NCI-H510A (cell line): Measurements from ENCODE around the gene SDHAF3.
"Not testable (repeated sequence)": the region's sequence is repeated elsewhere in the genome, so short reads cannot be mapped to it uniquely, and the experiment has no call there.

Experiments used
- DNase-seq: peaks from one replicate; lab custom pipeline; 2025; lab: John Stamatoyannopoulos, UW

The SDHAF3 gene

DNA sequence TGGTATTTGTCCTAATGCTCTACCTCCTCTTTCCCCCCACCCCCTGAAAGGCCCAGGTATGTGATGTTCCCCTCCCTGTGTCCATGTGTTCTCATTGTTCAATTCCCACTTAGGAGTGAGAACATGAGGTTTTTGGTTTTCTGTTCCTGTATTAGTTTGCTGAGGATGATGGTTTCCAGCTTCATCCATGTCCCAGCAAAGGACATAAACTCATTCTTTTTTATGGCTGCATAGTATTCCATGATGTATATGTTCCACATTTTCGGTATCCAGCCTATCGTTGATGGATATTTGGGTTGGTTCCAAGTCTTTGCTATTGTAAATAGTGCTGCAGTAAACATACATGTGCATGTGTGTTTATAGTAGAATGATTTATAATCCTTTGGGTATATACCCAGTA lies 5.6 kb downstream of the SDHAF3 start:
- not testable (repeated sequence) for DNase-seq

DNA sequence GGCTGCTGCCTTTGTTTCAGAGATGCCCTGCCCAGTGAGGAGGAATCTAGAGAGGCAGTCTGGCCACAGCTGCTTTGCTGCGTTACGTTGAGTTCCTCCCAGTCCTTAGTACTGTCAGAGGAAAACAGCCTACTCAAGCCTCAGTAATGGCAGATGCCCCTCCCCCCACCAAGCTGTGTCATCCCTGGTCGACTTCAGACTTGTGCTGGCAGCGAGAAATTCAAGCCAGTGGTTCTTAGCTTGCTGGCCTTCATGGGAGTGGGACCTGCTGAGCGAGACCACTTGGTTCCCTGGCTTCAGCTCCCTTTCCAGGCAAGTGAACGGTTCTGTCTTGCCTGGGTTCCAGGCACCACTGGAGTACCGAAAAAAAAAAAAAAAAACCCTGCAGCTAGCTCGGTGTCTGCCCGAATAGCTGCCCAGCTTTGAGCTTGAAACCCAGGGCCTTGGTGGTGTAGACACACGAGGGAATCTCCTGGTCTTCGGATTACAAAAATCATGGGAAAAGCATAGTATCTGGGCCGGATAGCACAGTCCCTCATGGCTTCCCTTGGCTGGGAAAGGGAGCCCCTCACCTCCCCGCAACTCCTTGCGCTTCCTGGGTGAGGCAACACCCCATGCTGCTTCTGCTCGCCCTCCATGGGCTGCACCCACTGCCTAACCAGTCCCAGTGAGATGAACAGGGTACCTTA lies 9.1 kb downstream of the SDHAF3 start:
- no peak for DNase-seq

DNA sequence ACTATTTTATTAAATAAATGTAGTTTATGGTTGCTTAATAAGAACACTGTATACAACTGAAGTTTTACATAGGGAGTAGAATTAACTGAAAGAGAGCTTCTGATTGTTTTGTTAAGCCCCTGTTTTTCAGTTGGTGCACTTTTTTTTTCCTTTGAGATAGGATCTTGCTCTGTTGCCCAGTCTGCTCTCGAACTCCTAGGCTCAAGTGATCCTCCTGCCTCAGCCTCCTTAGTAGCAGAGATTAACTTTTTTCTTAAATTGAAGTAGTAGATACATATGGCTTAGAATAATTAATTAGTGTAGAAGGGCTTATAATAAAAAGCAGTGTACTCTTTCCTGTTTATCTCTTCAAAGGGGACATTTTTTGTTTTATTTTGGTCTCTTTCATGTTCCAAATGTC lies 11.2 kb downstream of the SDHAF3 start:
- no peak for DNase-seq

DNA sequence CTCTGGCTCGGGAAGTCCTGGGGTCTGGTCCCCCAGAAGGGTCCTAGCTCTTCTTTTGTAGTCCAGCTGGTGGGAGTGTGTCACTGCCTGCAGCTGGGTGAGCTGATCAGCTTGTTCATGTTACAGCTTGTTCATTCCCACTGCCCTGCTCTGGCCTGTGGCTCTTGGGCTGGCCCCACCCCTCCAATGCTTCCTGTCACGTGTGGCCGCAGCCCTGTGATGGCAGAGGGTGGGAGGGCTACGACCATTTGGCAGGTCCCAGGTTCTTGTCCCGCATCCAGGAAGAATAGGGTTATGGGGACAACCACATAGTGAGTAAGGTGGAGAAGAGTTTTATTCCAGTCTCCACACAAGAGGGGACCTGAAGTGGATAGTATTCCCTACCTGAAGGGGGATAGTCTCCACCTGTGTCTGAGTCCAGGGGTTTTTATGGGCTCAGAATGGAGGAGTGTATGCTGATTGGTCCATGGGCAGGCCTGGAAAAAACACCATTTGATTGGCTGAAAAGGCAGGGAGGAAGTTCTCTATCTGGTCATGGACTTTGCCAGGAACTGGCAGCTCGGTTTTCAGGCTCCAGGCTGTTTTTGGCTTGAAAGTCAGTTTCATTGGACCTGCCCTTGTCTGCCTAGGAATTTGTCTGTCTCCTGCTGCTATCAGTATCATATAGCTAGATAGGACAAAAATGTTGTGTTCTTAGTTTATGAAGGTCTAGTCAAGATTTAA lies 13.1 kb downstream of the SDHAF3 start:
- DNase-seq: no peak

DNA sequence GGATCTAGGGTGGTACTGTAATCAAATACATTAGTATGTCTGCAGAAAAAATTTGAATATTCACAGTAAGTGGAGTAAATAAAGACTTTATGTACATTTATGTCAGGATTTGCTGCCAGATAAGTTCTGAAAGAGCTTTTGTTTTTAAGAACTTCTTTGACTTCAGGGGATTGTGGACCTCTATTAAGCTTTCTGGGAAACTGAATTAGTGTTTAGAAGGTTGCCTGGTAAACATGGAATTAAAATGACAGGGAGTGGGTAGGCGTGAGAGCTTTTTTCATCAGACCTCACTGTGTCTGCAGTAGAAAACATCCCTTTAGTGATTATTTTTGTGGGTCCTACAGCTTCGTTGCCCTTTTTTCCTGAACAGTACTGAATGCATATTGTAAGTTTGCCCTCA lies 15.7 kb downstream of the SDHAF3 start:
- DNase-seq: no peak

DNA sequence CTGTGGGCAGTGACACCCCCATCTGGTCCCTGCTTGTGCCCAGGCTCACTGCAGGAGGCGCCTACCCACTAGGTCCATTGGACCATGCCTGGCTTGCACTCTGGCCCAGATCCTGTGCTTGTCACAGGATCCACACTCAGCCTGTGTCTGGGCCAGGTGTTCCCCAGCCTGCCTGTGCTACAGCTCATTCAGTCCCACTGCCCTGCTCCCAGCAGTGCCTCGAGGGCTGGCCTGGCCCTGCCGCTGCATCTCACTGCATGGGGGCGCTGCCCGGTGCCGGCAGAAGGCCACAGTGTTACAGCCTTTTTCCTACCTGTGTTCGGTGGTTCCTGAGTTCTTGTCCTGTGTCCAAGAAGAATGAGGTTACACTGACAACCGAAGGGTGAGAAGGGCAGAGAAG lies 21.3 kb downstream of the SDHAF3 start:
- no peak for DNase-seq

DNA sequence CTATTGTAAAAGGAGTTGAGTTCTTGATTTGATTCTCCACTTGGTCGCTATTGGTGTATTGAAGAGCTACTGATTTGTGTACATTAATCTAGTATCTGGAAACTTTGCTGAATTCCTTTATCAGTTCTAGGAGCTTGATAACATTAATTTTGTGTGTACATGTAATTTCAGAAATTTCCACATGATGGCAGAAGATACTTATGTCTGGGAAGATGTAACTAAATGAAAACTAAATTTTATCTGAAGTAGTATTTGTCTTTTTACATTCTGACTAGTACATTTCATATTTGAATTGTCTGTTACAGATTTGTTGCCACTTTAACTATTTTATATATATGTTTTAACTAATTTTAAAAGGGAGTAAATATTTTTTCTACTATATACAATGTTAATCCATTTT lies 27.6 kb downstream of the SDHAF3 start:
- no peak for DNase-seq

DNA sequence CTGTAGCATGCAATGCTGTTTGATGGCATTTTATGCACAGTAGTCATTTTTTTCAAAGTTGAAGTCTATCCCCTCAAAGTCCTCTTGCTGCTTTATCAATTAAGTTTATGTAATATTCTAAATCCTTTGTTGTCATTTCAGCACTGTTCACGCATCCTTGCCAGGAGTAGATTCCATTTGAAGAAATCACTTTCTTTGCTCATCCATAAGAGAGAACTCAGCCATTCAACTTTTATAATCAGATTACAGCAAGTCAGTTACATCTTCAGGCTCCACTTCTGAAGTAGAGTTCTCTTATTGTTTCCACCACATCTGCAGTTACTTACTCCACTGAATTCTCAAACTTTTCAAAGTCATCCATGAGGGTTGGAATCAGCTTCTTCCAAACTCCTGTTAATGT lies 32.3 kb downstream of the SDHAF3 start:
- no peak for DNase-seq

DNA sequence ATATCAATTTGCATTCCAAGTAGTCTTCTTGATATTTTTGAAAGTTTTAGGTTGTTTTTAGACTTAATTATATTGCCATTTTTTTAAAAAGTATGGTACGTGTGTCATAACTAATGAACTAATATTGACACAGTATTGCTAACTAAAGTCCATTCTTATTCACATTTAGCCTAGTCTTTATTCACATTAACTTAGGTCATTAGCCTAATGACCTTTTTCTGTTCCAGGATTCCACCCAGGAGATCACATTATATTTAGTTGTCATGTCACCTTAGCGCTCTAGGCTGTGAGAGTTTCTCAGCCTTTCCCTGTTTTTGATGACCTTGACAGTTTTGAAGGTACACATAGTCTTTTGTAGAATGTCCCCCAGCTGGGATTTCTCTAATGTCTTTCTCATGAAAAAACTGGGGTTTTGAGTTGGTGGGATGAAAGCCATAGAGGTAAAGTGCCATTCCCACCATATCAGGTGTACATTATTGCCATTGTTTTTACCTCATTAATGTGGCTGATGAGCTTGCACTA lies 38.5 kb downstream of the SDHAF3 start:
- DNase-seq: no peak

DNA sequence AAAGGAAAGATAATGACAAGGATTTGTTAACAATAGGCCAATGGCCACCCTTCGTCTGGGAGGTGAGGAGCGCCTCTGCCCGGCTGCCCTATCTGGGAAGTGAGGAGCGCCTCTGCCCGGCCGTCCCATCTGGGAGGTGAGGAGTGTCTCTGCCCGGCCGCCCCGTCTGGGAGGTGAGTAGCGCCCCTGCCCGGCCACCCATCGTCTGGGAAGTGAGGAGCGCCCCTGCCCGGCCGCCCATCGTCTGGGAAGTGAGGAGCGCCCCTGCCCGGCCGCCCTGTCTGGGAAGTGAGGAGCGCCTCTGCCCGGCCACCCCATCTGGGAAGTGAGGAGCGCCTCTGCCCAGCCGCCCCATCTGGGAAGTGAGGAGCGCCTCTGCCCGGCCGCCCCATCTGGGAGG lies 42.5 kb downstream of the SDHAF3 start:
- not testable (repeated sequence) for DNase-seq

DNA sequence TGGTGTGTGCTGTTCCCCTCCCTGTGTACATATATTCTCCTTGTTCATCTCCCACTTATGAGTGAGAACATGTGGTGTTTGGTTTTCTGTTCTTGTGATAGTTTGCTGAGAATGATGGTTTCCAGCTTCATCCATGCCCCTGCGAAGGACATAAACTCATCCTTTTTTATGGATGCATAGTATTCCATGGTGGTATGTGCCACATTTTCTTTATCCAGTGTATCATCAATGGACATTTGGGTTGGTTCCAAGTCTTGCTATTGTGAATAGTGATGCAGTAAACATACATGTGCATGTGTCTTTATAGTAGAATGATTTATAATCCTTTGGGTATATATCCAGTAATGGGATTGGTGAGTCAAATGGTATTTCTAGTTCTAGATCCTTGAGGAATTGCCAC lies 44.1 kb downstream of the SDHAF3 start:
- not testable (repeated sequence) for DNase-seq

DNA sequence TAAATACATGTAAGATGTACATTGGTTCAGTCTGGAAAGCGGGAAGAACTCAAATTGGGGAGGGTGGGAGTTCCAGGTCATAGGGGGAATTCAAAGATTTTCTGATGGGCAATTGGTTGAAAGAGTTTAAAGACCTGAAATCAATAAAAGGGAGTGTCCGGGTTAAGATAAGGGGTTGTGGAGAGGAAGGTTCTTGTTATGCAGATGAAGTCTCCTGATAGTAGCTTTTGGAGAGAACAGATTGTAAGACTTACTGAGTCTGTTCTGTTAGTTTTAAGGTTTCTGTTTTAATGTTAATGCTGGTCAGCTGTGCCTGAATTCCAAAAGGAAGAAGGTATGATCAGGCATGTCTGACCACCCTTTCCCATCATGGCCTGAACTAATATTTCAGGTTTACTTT lies 48.8 kb downstream of the SDHAF3 start:
- no peak for DNase-seq

DNA sequence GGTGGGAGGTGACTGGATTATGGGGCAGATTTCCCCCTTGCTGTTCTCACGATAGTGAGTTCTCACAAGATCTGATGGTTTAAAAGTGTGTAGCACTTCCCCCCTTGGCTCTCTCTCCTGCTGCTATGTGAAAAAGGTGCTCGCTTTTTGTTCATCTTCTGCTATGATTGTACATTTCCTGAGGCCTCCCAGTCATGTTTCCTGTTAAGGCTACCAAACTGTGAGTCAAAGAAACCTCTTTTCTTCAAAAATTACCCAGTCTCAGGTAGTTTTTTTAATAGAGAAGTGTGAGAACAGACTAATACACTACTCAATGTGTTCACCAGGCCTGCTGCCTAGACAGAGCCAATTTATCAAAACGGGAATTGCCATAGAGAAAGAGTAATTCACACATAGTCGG lies 49.7 kb downstream of the SDHAF3 start:
- no peak for DNase-seq

DNA sequence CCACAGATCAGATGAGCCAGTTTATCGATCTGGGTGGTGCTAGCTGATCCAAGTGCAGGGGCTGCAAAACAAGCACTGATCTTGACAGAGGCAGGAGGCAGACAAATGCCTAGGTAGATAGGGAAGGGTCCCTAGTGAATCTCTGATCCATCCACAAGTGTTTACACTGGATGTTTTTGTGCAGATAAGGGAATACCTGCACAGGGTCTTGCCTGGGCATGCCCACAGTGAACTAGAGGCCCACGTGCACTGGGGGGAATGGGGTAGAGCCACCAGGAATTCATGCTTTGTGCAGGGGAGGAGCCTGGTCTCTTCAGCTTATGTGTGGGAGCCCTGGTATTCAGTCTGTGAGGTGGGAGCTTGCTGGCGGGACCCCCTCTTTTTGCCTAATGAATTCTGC lies 50.3 kb downstream of the SDHAF3 start:
- DNase-seq: no peak

DNA sequence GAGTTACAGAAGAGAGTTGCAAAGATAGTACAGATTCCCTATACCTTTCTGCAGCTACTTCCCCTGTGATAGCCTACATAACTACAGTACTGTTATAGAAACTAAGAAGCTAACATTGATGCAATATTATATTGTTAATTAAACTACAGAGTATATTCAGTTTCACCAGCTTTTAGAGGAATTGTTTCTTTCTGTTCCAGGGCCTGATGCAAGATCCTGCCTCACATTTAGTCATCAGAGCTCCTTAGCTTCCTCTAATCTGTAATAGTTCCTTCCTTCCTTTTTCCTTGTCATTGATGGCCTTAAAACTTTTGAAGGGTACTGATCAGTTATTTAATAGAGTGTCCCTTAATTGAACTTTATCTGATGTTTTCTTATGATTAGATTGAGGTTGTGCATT lies 56.8 kb downstream of the SDHAF3 start:
- no peak for DNase-seq

DNA sequence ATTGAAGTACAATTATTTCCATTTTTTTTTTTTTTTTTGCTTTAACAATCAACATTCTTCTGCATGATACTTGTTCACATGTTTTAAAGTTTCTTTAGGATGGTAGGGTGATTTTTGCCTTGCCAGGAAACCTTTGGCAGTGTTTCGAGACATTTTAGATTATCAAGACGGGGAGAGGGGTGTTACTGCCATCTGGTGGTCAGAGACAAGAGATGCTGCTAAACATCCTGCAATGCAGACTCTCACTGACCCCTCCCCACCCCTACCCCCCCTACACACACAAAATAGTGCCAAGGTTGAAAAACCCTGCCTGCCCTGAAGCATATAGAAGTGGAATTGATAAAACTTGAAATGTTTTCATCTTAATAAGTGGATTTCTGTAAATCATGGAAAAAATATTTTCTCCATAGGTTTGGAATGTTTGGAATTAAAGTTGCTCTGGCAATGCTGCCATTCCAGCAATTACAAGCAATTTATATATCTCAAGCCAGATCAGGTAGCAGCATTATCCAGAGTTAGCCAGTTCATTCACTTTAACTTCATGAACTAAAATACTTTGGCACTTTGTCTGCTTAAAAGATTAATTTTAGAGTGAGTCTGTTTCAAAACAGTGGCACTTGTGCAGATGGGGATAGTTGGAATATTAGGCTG lies 62.1 kb downstream of the SDHAF3 start:
- no peak for DNase-seq

DNA sequence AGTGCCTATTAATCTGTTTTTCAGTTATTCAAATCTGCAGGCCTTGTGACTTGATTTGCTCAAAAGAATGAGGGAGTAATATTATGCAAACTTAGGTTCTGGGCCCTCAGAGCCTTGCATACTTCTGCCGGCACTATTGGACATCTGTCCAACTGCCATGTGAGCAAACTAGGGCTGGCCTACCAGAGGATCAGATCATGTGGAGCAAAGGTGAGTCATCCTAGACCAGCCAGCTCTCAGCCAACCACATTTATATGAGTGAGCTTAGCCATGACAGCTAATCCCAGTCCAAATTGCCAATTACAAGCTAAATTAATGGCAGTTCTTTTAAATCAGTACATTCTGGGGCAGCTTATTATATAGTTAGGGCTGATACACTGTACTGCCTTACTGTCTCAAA lies 69.6 kb downstream of the SDHAF3 start:
- DNase-seq: no peak

DNA sequence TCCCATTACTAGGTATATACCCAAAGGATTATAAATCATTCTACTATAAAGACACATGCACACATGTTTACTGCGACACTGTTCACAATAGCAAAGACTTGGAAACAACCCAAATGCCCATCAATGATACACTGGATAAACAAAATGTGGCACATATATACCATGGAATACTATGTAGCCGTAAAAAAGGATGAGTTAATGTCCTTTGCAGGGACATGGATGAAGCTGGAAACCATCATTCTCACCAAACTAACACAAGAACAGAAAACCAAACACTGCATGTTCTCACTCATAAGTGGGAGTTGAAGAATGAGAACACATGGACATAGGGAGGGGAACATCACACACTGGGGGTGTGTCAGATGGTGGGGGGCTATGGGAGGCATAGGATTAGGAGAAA lies 78.7 kb downstream of the SDHAF3 start:
- DNase-seq: not testable (repeated sequence)

DNA sequence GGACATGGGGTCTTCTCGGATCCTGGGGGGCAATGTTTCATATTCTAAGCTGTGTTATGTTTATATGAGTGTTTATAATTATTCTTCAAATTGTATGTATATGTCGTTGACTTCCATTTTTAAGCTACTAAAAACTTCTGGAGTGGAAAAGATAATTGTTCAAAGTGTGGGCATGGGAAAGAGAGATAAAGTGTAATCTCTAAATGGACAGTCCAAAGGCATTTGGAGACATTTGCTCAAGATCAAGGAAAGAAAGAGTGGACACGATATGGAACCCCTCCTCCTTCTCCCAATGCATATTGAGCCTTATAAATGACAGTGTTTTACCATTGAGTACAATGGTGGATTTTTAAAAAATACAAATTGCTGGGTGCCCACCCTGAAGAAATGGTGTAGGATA lies 81.1 kb downstream of the SDHAF3 start:
- no peak for DNase-seq

DNA sequence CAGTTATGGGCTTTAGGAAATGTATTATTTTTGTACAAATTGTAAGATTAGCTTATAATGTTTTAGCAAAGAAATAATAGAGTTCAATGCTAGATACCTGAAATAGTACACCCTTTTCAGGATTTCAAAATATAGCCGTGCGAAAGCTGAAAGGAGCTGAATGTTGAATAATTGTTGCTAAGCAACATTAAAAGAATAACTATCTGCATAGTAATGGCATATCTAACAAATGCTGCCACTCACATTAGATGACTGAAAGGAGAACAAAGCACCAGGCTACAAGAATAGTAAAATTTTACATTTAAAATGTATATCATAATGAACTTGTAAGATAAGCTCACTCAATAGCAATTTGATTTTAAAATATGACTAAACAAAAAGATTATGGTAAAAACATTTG lies 82.5 kb downstream of the SDHAF3 start:
- DNase-seq: no peak

DNA sequence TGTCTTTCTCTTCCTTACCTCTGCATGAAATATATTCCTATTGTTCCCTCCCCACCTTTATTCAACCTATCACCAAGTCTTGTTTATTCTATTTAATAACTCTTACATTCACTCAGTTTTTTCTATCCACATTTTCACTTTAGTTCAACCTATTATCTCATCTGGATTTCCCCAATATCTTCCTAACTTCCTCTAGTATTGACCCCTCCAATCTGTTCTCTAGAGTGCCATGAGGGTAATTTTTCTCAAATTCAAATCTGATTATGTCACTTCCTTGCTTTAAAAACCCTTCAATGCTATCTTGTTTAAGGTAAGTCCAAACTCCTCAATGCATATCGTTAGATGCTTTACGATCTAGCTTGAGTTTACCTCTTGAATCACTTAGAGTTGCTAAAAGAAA lies 86.5 kb downstream of the SDHAF3 start:
- DNase-seq: no peak

DNA sequence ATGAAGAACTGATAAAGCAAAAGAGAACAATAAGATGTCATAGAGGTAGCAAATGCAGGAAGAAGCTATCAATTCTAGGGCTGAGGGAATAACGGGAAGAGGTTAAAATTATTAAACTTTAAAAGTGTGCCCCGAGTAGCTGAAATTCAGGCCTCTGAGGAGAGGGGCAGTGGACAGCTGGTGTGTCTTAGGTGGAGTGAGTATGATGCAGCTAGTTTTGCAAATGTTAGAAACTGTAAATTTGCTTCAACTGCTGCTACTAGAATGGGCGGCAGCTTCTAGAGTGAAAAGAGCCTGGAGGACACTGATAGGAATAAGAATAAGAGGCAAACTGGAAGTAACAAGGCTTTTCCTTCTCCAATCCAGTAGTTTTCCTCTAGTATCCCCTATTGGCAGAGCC lies 87.3 kb downstream of the SDHAF3 start:
- no peak for DNase-seq

DNA sequence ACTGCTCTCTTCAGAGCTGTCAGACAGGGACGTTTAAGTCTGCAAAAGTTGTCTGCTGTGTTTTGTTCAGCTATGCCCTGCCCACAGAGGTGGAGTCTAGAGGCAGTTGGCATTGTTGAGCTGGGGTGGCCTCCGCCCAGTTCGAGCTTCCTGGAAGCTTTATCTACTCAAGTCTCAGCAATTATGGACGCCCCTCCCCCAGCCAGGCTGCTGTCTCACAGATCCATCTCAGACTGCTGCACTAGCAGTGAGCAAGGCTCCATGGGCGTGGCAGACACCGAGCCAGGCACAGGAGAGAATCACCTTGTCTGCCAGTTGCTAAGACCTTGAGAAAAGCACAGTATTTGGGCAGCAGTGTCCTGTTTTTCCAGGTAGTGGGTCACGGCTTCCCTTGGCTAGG lies 98.1 kb downstream of the SDHAF3 start:
- no peak for DNase-seq
